GM21825 (cell line): ENCODE results near the gene DIP2C.
"Not testable (repeated sequence)": the region's sequence is repeated elsewhere in the genome, so short reads cannot be mapped to it uniquely, and the experiment has no call there.

Source experiments
- ATAC-seq: cut with Tn5 transposase; IDR thresholded peaks from one replicate; pipeline ENCODE4 v1.9.1; 2021; ENCODE audit warnings: mild to moderate bottlenecking, moderate library complexity; ENCODE audit not compliant: unreplicated experiment

Gene DIP2C

DNA sequence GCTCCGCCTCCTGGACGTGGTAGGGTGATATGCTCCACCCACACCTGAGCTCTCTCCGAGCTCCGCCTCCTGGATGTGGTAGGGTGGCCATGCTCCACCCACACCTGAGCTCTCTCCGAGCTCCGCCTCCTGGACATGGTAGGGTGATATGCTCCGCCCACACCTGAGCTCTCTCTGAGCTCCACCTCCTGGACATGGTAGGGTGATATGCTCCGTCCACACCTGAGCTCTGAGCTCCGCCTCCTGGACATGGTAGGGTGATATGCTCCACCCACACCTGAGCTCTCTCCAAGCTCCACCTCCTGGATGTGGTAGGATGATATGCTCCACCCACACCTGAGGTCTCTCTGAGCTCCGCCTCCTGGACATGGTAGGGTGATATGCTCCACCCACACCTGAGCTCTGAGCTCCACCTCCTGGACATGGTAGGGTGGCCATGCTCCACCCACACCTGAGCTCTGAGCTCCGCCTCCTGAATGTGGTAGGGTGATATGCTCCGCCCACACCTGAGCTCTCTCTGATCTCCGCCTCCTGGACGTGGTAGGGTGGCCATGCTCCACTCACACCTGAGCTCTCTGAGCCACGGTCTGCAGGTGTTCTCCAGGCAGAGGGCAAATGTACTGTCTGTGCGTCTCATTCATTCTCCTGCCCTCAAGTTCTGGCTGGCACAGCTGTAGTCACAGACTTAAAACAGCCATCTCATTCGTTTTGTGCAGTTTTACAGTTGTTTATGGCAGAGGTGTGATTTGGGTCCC is 252.4 kb downstream of the DIP2C start:
- no peak for ATAC-seq

GRCh38 chr10:436013-436697 is 253.3 kb downstream of the DIP2C start:
- no peak for ATAC-seq

GRCh38 chr10:435397-435796 is 254.1 kb downstream of the DIP2C start:
- ATAC-seq: no peak

DNA sequence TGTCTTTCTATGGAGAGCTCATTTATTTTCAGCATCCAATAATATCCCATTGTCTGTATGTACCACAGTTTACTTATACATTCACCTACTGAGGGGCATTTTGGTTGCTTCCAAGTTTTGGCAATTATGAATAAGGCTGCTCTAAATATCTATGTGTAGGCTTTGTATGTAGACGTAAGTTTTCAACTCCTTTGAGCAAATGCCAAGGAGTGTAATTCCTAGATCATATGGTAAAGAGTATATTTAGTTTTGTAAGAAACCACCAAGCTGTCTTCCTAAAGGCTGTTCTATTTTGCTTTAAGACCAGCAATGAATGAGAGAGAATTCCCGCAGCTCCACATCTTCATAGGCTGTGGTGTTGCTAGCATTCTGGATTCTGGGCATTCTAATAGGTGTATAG is 259.8 kb downstream of the DIP2C start:
- no peak for ATAC-seq

GRCh38 chr10:427761-428519 is 261.5 kb downstream of the DIP2C start:
- ATAC-seq: no peak

GRCh38 chr10:425365-425764 is 264.1 kb downstream of the DIP2C start:
- not testable (repeated sequence) for ATAC-seq

- not testable (repeated sequence) for ATAC-seq
These were observed 264.7 kb downstream of the DIP2C start for GRCh38 chr10:424724-425123.

- no peak for ATAC-seq
These were observed 266.3 kb downstream of the DIP2C start for GRCh38 chr10:423178-423577.

DNA sequence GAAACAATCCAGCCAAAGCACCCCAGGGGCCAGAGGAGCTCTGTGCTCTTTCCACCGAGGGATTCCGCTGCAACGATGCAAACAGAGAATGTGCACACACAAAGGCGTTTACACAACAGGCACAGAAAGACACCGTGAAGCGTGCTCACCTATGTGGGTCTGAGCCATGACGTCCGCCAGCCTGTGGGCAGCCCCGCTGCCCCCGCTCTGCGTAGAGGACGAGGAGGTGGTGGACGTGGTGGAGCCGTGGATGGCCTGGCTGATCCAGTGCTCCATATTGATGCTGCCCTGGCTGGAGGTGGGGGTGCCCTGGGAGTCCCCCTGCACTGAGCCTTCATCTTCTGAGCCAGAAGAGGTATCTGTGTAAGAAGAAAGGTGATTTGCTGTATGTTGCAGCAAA is 266.8 kb downstream of the DIP2C start:
- ATAC-seq: no peak

DNA sequence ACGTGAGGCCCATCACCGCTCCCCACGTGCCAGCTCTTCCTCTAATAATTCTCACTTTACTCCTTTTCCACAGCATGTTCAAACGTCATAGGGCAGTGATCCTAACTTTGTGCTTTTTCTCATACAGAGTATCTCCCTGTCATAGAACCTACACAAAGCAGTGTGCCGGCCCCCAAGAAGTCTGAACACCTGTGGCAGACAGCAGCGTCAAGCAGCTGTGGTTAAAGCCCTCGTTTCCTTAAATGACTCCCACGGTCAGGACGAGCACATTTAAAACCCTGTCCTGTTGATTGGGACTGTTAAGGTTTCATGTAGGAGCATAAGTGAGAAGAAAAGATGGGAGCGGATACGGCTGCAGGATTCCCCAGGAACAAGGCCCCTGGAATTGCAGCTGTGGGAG is 267.2 kb downstream of the DIP2C start:
- no peak for ATAC-seq

DNA sequence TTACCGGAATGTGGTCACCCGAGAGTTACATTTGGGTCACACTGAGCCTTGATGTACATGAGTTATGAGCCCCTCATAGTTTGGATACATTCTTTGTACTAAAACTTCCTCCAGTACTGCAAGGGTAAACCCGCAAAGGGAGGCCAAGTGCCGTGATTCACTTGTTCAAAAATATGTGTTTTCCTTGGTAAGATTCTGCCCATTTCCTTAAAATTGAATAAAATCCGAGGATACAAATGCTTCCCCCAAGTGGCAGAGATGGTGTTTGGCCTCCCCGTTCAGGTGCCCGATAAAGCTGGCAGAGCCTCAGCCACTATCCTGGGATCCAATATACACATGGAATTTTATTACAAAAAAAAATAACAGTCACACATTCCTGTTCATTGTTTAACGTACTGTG is 268.3 kb downstream of the DIP2C start:
- no peak for ATAC-seq

DNA sequence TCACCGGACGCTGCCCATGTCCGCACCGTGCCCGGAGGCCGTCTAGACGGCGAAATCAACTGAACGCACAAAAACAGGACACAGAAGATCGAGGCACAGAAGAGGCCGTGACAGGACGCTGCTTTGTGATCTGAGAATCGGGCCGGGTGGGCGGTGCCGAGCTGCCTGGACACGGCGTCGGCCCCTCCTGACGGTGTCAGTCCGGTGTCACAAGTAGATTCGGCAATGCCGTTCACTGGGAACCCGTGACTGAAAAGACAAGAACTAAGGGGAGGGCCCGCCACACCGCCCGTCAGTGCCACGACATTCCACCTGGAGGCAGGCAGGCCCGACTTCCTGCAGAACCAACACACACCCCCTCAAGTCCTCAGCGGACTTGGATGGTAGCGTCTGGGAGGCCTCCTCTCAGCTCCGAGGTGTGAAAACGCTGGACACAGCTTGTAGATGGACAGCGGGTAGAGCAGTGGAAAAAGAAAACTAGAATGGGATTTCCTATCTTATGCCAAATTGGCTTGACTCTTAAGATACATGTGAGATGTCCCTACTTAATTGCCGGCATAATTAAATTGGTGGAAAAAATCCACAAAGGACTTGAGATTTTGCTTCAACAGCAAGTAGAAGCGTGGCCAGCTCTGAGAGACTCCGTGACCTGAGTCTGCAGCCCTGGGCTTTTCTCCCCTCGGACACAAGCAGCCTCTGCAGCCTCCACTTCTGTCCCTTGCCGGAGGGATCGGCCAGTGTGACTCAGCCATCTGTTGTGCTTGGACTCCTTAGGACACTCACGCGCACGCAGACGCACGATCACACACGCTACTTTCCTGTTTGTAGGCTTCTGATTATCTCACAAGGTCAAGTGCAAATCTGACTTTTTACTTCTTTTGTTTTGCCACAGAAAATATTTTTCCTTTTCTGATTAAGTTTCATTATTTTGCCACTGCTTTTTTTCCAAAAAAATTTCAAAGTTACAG is 269.0 kb downstream of the DIP2C start:
- no peak for ATAC-seq

DNA sequence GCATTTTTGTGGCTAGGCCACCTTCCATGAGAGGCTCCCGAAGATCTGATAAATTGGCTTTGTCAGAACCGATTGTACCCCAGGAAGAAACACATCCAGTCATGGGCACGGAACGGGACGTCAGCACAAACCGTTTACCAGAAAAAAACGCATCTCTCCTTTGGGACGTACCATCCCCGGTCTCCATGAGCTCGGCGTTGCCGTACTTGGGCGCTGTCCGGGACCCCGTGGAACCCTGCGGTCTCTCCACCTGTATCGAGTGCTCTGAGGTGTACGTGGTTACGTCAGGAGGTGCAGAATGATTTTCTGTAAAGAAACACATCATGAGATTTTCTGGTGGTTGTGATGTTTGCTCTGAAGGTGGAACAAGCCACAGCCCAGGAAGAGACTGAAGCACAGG is 270.6 kb downstream of the DIP2C start:
- no peak for ATAC-seq

- no peak for ATAC-seq
These were observed 271.2 kb downstream of the DIP2C start for GRCh38 chr10:418226-418625.

- no peak for ATAC-seq
These were observed 273.4 kb downstream of the DIP2C start for GRCh38 chr10:416091-416515.

DNA sequence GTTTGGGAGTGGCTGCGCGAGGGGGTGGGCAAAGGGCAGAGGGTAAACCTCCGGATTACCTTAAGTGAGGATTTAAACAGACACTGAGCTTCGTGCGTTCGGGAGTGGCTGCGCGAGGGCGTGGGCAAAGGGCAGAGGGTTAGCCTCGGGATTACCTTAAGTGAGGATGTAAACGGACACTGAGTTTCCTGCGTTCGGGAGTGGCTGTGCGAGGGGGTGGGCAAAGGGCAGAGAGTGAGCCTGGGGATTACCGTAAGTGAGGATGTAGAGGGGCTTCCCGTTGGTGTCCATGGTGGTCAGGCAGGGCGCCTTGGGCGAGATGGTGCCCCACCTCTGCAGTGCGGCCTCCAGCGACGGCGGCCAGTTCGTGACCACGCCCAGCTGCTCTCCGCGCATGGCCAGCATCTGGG is 275.8 kb downstream of the DIP2C start:
- no peak for ATAC-seq

DNA sequence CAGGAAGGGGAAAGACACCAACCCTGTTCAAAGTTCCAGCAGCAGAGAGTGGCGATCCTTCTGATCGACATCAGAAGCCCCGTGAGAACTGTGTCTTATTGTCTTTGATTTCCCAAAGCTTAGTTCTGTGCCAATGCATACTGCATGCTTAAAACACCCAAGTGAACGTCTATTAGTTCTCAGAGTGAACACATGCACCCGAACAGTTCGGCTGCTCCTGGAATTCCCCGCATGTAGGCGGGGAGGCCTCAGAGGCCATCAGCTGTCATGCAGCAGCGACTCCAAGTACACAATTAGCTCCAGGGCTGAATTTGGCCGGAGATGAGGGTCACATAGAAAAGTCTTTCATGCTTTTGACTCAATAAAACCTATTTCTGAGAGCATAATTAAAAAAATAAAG is 277.4 kb downstream of the DIP2C start:
- no peak for ATAC-seq

DNA sequence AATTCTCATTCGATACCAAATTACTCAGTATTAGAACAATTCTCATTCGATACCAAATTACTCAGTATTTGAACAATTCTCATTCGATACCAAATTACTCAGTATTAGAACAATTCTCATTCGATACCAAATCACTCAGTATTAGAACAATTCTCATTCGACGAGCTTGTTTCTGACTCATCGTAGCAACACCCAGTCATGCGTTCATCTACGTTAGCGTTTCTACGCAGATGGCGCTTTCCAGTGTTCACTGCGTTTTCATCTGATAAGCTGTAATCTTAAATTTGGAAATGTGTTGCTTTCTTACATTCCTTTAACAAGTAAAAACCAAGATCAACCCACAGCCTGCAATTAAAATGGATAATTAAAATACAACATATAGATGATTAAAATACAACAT is 277.9 kb downstream of the DIP2C start:
- no peak for ATAC-seq

DNA sequence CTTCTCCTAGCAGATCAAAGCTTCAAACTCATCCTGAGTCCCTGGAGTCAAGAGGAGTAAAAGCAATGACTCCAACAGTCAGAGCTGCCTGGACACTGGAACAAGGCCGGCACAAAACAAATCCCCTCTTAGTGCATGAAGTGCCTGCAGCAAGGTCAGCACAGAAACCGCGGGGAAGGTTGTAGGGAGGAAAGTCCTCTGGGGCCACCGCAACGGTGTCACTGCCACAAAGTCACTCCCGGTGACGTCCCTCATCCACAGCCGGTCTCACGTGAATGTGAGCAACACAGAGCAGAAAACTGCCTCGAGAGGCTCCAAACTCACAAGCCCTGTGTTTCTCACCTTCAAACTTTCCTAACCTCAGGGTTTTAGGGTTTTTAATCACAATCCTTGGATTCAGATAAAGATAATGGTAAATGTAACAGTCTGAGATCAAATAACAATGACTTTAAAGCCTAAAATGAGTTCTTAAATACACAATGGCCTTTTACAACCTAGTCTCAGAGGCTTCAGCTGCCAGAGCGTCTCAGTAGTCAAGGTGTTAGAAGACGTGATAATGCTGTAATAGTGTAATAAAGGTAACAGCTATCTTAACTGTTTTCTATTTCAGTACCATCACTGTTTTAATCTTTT is 279.9 kb downstream of the DIP2C start:
- ATAC-seq: no peak

DNA sequence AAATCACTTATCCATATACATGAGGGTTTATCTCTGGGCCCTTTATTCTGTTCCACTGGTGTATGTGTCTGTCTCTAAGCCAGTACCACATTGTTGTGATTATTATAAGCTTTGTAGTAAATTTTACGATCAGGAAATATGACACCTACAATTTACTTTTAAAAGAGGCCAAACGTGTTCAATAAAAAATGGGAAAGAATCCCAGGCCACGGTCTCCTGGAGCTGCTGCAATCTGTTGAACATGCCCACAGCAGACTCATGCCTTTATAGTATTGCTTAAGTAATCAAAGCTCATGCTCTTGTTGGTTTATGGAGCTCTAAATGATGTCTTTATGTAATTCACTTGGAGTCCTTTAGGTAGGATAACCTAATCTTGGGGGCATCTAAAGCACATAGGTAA is 281.2 kb downstream of the DIP2C start:
- no peak for ATAC-seq
